Erythroblast (primary cell): Measurements from ENCODE around the gene TMPRSS6.

Experiments
- DNase-seq, 2 experiments: peaks; one replicate each; lab custom pipeline; 2025; lab: John Stamatoyannopoulos, UW
- GATA1 ChIP-seq: IDR thresholded peaks from 2 replicates; pipeline ENCODE4 v1.6.1; 2011; ENCODE audit warnings: low read depth, mild to moderate bottlenecking, control low read depth, low read length, moderate library complexity
- POLR2A ChIP-seq: IDR thresholded peaks from 2 replicates; pipeline ENCODE4 v1.6.1; 2011; ENCODE audit warnings: mild to moderate bottlenecking, low read length

The TMPRSS6 gene

GRCh38 chr22:37118083-37118482 is 8.6 kb upstream of the TMPRSS6 start:
- DNase-seq, result no peak
- TF ChIP-seq POLR2A (no peak), GATA1 (no peak)

GRCh38 chr22:37117092-37117491 is 7.6 kb upstream of the TMPRSS6 start:
- no peak for DNase-seq
- TF ChIP-seq GATA1 (no peak), POLR2A (no peak)

GRCh38 chr22:37115032-37115431 is 5.5 kb upstream of the TMPRSS6 start:
- TF ChIP-seq POLR2A (no peak), GATA1 (no peak)
- no peak for DNase-seq

- TF ChIP-seq POLR2A (no peak), GATA1 (no peak)
- no peak for DNase-seq
Observed at GRCh38 chr22:37113757-37114156, 4.2 kb upstream of the TMPRSS6 start.

GRCh38 chr22:37112084-37112728 is 2.7 kb upstream of the TMPRSS6 start:
- TF ChIP-seq POLR2A (no peak), GATA1 (no peak)
- no peak for DNase-seq

GRCh38 chr22:37111156-37111717 is 1.7 kb upstream of the TMPRSS6 start:
- TF ChIP-seq GATA1, result no peak
- TF ChIP-seq POLR2A, result no peak
- DNase-seq, result no peak

- TF ChIP-seq GATA1 (no peak), POLR2A (no peak)
- no peak for DNase-seq
Observed at GRCh38 chr22:37107816-37108621, 1.5 kb downstream of the TMPRSS6 start.

- DNase-seq, result no peak
- TF ChIP-seq POLR2A (no peak), GATA1 (no peak)
Observed at GRCh38 chr22:37105990-37106389, 3.5 kb downstream of the TMPRSS6 start.

GRCh38 chr22:37105154-37105553 is 4.4 kb downstream of the TMPRSS6 start:
- TF ChIP-seq POLR2A, result no peak
- TF ChIP-seq GATA1, result no peak
- DNase-seq, result no peak

- no peak for TF ChIP-seq POLR2A
- no peak for TF ChIP-seq GATA1
Observed at GRCh38 chr22:37103656-37104452, 5.7 kb downstream of the TMPRSS6 start.

GRCh38 chr22:37103151-37103550 is 6.4 kb downstream of the TMPRSS6 start:
- no peak for DNase-seq
- no peak for TF ChIP-seq POLR2A
- TF ChIP-seq GATA1, result no peak

More at GRCh38 chr22:37103656-37104452, 5.7 kb downstream of the TMPRSS6 start:
- no peak for DNase-seq

- DNase-seq, result no peak
- no peak for TF ChIP-seq POLR2A
- TF ChIP-seq GATA1, result no peak
Observed at GRCh38 chr22:37101311-37102066, 8.0 kb downstream of the TMPRSS6 start.
